ENCODE measurements around the gene RSPH9. TPM values are rescaled to one million over a fixed set of nuclear protein-coding genes. Genes with fewer than 3 reads are reported as not detected.

RSPH9 gene, protein sequence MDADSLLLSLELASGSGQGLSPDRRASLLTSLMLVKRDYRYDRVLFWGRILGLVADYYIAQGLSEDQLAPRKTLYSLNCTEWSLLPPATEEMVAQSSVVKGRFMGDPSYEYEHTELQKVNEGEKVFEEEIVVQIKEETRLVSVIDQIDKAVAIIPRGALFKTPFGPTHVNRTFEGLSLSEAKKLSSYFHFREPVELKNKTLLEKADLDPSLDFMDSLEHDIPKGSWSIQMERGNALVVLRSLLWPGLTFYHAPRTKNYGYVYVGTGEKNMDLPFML
- total RNA-seq, result 0.11 TPM in 1 of 2 replicates, not detected in the other

DNA sequence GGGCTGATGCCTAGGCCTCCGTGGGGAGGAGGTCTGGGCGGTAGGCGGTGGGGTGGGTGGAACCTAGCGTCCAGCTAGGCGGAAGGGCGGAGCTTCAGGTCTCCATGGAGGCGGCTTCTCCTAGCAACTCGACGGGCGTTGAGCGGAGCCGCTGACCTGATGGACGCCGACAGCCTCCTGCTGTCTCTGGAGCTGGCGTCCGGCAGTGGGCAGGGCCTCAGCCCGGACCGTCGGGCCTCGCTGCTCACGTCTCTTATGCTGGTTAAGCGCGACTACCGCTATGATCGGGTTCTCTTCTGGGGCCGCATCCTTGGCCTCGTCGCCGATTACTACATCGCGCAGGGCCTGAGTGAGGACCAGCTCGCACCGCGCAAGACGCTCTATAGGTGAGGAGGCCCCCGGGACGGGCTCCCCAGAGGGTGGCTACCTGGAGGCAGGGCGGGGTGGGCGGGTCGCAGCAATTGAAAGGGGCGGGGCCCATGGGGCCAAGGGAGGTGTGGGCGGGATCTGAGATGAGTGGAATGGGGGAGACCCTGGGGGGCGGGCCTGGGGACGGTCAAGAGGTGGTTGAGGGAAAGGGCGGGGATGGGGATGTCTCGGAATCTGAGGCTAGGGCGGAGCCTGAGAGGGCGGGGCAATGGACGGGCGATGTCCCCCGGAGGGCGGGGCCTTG is at the start of gene RSPH9:
RSPH9 (plus strand) TSS at position 97 of the 673 bp plus-strand sequence; CDS start at position 160, 63 bp downstream.
- intact Hi-C loops (cut with micrococcal nuclease), result loop anchor here (1.0 kb wide), 1 partner anchor 16 kb away; the partner anchor contains the start of gene GTPBP2

DNA sequence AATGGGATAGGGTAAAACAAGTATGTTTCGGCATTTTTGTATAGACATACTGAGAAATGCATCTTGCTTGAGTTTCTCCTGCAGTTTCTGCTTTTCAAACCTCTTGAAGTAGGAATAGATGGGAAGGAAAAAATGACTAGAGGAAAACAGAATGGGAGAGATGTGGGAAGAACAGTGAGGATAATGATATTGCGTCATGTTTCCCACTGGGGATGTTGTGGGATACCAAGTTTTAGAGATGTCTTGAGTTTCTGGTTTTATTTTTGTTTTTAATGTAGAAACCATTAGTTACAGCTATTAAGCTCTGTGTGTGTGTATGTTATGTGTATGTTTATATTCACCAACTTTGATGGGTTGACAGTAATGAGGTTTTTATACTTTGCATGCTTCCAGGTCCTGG is 44.2 kb upstream of the RSPH9 start:
- intact Hi-C loops (cut with micrococcal nuclease), result no loop called here

DNA sequence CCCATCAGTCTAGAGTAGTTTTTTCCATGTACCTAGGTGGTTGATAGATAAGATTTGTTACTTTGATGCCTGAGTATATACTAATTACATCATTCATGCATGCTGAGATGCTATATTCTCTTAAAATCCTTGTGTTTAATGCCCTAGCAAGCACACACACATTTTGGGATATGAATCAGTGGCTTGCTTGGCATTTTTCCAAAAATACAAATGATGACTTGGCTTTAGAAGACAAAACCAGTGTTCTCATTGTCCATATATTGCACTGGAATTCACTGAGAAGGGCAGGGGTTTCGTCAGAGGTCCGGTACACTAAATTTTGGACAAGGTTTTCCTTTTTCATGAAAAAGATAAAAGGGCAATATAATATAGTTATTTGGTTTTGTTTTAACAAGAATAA is 40.7 kb upstream of the RSPH9 start:
- intact Hi-C loops (cut with micrococcal nuclease), result no loop called here

DNA sequence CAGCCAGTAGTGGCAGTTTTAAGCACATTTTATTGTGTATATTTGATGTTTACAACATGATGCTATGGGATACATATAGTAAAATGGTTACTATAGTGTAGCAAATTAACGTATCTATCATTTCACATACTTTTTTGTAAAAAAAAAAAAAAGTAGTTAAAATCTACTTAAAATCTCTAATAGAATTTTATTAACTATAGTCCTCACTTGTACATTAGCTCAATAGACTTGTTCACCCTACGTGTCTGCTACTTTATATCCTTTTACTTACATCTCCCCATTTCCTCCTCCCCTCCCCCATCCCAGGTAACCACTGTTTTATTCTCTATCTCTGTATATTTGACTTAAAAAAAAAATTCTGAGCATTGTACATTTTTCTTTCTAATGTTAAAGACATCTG is 38.8 kb upstream of the RSPH9 start:
- intact Hi-C loops (cut with micrococcal nuclease), result no loop called here

DNA sequence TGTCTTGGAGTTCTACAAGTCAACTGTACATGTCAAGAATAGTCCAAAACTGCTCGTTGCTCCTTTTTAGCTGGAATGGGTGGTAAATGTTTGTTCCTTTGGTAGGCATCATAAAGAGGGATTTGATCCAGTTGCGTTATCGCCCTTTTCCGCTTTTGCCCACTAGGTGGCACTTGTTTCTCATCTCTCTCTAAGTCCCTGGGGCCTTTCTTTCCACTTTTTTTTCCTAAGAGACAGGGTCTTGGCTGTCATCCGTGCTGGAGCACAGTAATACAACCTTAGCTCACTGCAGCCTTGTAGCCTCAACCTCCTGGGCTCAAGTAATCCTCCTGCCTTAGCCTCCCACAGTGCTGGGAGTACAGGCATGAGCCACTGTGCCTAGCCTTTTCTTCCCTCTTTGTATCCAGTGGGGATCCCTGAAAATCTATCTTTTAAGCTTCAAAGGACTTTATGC is 36.5 kb upstream of the RSPH9 start:
- intact Hi-C loops (cut with micrococcal nuclease), result loop anchor here (2.0 kb wide), 1 partner anchor 470 kb away; no protein-coding TSS in a partner anchor

DNA sequence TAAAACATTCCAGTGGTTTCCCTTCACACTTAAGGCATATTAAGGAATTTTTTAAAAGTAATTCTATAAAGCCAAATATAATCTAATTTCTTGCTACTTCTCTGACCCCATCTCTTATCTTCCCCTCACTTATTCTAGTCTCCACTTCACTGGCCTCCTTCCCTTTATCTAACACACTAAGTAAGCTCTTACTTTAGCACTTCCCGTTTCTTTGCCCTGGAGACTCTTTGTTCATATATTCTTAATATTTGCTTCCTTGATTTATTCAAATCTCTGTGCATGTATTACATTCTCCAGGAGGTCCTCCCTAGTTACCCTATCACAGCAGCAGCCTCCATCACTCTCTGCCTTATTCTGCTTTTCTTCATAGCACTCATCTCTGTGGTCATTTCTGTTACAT is 36.0 kb upstream of the RSPH9 start:
- intact Hi-C loops (cut with micrococcal nuclease), result loop anchor here (2.0 kb wide), 1 partner anchor 470 kb away; no protein-coding TSS in a partner anchor

DNA sequence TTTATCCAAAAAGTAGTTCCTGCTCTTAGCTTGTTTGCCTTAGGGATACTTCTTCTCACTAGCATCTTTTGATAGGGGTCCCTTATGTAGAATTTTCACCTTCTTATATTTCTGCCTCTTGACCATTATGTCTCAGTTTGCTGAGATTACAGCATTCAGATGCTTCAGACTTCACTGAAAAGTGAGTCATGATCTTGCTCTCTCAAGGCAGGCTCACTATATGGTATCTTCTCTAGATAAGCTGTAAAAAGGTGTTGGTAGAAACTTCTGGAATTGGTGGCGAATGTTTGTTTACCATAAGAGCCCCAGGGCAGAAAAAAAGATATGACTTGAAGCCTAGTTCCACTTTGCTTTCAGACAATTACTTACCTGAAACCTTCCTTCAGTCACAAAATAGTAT is 35.4 kb upstream of the RSPH9 start:
- intact Hi-C loops (cut with micrococcal nuclease), result loop anchor here (2.0 kb wide), 1 partner anchor 469 kb away; no protein-coding TSS in a partner anchor

DNA sequence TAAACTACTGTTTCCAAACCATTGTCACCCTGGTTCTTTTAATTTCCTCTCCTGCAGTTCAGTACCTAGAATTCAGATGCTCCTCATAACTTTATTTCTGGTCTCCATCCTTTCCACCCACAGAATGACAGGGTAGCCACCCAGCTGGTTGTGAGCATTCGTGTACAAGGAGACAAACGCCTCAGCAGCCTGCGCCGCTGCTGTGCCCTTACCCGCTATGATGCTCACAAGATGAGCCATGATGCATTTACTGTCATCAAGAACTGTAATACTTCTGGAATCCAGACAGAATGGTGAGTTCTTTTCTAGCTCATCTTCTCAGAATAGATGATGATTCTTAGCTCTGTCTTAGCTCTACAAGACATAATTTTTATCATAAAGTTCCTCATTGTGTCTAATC is 34.4 kb upstream of the RSPH9 start:
- intact Hi-C loops (cut with micrococcal nuclease), result no loop called here

DNA sequence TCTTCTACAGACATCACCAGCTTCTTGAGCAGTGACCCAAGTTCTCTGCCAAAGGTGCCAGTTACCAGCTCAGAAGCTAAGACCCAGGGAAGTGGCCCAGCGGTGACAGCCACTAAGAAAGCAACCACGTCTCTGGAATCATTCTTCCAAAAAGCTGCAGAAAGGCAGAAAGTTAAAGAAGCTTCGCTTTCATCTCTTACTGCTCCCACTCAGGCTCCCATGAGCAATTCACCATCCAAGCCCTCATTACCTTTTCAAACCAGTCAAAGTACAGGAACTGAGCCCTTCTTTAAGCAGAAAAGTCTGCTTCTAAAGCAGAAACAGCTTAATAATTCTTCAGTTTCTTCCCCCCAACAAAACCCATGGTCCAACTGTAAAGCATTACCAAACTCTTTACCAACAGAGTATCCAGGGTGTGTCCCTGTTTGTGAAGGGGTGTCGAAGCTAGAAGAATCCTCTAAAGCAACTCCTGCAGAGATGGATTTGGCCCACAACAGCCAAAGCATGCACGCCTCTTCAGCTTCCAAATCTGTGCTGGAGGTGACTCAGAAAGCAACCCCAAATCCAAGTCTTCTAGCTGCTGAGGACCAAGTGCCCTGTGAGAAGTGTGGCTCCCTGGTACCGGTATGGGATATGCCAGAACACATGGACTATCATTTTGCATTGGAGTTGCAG is 31.0 kb upstream of the RSPH9 start:
- intact Hi-C loops (cut with micrococcal nuclease), result no loop called here

DNA sequence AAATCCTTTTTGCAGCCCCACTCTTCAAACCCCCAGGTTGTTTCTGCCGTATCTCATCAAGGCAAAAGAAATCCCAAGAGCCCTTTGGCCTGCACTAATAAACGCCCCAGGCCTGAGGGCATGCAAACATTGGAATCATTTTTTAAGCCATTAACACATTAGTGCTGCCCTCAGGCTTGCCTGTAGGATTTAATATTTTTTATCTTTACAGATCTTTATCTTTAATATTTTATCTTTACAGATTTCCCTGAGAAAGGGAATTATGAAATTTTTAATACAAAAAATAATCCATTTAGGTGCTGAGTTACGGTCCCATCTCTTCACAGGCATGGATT is 30.5 kb upstream of the RSPH9 start:
- intact Hi-C loops (cut with micrococcal nuclease), result no loop called here

DNA sequence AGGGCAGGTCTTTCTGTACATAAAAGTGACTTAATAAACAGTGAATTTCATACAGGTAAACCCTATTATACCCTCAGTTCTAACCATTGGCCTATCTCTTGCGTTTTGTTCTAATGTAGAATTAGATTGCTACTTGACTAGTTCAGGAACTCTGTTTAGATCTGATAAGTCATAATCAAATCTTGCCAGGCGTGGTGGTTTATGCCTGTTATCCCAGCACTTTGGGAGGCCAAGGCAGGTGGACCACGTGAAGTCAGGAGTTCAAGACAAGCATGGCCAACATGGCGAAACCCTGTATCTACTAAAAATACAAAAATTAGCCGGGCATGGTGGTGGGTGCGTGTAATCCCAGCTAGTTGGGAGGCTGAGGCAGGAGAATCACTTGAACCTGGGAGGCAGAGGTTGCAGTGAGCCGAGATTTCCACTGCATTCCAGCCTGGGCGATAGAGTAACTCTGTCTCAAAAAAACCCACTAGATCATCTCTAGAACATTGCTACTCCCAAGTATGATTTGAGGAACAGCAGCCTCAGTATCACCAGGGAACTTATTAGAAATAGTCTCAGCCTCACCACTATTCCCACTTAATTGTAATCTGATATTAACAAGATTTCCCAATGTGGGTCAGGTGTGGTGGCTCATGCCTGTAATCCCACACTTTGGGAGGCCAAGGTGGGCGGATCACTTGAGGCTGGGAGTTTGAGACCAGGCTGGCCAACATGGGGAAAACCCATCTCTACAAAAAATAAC is 27.9 kb upstream of the RSPH9 start:
- intact Hi-C loops (cut with micrococcal nuclease), result no loop called here

DNA sequence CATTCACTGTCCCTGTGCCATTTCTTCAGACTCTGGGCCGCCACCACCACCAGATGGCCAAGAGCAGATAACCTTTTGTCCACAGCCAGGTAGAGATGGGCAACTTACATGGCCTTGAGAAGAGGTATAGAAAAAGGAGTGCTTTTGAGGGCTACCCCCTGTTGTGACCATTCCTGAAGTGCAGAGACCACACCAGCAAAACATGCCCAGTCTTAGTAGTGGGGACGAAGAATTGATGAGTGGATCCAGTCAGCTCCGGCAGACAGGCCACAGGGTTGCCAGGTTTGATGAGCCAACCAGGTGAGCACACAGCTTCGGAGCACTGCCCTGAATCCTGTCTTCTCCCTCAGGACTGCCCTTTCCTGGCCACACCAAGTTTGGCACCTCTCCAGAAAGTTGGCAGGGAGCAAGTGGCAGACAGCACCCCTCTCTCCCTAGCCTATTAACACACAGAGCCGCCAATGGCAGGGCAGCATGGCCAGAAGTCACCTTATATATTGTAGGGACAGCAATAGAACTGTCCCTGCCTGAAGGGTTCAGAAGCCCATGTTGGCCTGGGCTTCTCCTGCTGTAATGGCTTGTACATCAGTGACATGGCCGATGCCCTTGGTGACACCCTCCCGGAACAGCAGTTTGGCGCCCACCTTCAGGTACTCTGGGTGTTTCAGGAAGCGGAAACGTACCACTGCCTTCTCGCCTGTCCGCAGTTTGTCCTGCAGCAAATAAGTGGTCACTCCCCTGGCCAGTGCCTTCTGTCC is 23.6 kb upstream of the RSPH9 start:
- intact Hi-C loops (cut with micrococcal nuclease), result no loop called here

DNA sequence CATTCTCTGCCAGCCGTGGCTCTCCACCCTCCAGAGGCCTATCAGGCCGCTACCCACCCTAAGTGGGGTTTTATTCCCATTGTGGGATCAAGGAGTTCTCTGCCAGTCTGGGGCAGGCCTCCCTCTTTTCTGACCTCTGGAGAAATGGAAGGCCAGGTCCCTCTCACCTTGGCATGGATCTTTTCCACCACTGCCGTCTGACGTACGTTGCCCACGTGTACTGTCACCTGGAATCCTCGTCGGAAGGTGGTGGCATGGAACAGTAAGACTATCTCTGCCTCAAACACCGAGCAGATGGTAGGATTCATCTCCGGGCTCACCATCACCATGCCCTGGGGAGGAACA is 23.0 kb upstream of the RSPH9 start:
- intact Hi-C loops (cut with micrococcal nuclease), result no loop called here

DNA sequence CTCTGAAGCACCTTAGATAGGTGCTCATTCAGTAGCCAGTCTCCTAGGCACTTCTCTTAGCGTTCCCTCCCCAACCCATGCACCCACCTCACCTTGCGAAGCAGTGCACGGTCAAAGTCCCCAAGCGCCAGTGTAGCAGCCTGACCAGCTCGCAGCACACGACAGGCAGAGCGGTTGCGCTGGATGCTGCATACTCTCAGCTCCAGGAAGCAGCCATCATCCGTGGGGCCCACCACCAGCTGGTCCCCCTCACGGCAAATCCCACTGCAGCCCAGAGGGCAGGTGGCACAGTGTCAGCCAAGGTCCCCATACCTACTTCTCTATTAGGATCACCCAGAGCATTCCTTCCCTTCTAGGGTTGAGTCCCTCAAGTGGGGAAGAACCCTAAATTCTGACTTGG is 22.3 kb upstream of the RSPH9 start:
- intact Hi-C loops (cut with micrococcal nuclease), result no loop called here

DNA sequence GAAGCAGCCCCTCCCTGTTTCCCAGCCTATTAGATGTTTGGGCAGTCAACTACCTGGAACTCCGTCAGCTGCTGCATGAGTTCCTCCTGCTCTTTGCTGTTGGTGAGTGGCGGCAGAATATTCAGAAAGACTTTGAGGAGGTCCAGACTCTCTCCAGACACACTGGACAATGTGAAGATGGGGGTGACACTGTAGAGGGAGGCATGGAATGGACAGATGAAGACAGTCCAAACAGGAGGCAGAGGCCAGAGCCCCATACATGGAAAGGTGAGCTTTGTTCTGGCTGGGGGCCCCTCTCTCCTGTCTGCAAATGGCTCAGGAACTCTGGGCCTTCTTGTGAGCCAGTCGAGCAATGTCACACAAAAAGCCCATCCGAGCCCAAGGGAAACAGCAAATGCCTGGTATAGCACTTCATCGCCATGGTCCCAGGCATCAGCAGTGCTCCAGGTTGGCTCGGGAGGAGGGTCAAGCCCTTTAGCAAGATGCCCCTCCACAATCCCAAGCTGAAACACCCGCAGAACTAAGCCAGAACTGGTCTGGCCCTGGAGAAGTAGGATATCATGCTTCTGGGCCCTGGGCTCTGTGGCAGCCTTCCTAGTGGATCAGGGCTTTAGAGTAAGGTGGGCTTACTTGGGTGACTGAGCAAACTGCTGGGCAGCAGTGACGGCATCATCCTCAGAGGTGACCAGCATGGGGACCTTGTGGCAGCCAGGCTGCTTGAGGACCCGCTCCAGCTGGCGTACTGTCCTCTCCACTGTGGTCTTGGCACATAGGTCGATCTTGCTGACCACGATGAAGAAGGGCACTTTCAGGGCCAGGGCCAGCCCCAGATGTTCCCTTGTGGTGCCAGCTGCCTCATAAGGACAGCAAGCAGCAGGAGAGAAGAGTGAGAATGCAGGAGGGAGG is 20.7 kb upstream of the RSPH9 start:
- intact Hi-C loops (cut with micrococcal nuclease), result no loop called here

DNA sequence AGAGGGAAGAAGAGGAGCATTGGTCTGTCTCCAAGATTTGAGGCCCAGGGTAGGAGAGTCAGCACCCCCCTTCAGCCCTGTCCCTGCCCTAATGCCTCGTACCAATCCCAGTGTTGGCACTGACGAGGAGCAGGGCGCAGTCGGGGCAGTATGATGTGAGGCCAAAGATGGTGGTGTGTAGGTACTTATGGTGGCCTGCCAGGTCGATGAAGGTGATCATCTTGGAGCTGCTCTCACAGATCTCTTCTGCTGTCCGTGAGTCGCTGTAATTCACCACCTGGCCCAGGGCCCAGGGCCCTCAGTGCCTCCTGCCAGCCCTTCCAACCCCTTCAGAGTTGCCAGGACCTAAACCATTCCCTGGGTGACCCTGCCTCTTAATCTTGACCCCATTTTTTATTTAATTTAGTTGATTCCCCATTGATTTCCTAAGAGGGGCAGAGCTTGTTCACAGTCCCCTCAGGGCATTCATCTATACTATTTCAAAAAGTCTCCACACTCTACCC is 20.0 kb upstream of the RSPH9 start:
- intact Hi-C loops (cut with micrococcal nuclease), result loop anchor here (5.0 kb wide), 2 partner anchors 453 to 502 kb away; partner anchors contain the start of genes MRPL14, SRF and TMEM63B

DNA sequence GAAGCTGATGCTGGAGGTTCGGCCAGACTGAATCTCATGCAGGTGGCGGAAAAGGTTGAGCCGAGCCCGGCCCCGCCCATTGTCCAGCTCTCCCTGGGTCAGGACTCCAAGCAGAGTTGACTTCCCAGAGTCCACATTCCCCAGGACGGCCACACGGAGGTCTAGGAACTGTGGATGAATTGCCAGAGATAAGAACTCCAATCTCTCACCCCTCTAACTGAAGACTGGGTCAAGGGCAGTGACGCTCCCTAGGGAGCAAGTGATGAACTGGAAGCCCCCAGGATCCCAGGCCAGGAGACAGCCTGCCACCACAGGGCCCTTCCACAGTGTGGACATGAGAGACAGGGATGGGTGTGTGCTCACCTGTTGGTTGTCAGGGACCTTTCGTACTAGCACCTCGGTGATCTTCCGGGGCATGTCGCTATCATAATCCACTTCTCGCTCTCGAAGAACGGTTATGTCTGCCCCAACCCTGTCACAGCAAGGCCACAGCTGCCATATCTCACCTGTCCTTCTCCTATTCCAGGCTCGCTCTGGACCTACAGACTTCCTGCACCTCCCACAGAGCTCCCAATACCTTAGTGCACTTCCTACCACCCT is 19.3 kb upstream of the RSPH9 start:
- intact Hi-C loops (cut with micrococcal nuclease), result loop anchor here (5.0 kb wide), 2 partner anchors 453 to 502 kb away; partner anchors contain the start of genes MRPL14, SRF and TMEM63B

DNA sequence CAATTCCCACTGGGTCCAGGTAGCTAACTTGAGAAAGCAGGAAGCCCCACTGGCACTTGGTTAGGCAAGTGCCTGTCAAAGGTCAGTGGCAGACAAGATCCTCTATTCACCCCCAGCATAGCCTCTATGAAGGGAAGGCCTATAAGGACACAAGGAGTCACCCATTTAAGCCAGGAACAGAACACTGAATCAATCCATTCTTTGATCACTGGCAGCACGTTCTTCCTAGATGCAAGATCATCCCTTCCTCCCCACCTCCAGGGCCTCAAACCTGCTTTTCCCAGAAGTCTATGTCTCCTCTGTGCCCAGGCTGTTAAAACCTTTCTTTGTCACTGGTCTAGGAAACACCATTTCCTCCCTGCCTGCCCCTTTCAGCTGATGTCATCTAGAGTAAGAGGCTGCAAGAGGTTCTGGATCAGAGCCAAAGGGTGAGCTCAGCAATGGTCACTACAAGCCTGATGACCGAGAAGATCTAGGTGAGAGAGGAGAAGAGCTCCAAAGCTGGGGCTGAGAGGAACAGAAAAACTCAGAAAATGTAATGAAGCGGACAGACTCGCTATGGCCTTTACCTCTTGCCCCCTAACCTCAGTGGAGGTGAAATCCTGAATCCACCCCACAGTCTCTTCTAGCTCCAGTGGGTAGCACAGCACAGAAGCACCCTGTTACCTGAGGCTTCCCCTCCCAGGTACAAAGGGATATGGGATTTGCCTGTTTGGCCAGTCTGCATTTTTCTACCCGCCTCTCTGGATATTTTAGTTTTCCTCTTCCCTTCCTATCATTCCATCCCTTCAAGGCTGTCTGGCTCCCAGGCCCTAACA is 17.6 kb upstream of the RSPH9 start:
- intact Hi-C loops (cut with micrococcal nuclease), result loop anchor here (5.0 kb wide), 2 partner anchors 455 to 500 kb away; partner anchors contain the start of genes MRPL14, SRF and TMEM63B

Measured in T-helper 2 cell treated with Interferon-gamma antibody and Interleukin-4, amounts not matched to agents 100 ng/mL and 5 ng/mL, for 36 hours (primary cell).